ENCODE results near the gene PALD1. TPM values are rescaled to one million over a fixed set of nuclear protein-coding genes. Genes with fewer than 3 reads are reported as not detected.

Gene PALD1
- total and polyA plus RNA-seq, 9 of the 15 experiments (the other 6 are each of a cell fraction or from before 2014, with no cell fraction given): 0.03 to 0.29 (median 0.09) TPM; not detected in 2

DNA sequence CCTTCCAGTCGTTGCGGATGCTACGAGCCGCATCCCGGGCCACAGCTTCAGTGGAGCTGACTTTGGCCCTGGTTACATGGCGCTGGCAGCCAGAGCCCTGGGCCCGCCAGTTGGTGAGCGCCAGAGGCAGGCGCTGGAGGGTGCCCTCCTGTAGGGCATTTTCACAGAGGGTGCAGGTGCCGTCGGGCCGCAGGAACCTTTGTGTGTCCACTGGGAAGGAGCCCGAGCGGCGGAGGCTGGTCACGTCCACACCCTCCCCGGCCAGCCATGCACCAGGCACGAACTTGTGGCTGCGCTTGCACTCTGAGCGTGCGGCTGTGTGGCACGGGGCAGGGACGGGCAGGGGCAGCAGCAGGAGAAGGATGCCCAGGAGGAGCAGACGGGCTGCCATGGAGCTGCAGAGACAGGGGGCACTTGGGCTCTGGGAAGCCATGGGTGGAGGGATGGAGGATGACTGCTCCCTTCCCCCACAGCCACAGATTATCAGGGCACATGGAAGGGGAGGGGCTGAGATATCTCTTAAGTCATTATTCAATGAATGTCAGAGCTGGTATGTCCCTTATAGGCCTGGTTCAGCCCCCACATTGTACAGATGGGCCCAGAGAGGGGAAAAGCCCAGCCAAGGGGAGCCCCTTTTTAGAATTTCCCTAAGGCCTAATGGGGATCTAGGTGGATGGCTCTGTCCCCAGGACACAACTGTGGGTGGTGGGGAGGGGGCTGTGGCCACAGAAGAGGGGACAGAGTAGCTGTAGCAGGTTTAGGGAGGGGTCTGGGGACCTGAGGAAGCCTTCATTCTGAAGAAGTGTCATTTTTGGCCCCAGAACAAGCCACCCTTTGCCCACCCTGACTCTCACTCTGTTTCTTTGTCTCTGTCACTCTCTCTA is 122.2 kb downstream of the PALD1 start (continued):
- TF ChIP-seq ZNF347 (CRISPR knock-in tag; IDR thresholded peaks at IDR 0.05; ENCODE audit: low read depth) (no peak), ZC3H8 (IDR thresholded peaks at IDR 0.05) (no peak), ZNF830 (CRISPR knock-in tag; IDR thresholded peaks at IDR 0.05) (no peak), NR2F6 (CRISPR knock-in tag; IDR thresholded peaks at IDR 0.05) (no peak), ZNF41 (CRISPR knock-in tag; conservative IDR thresholded peaks at IDR 0.05) (no peak), MBD1 (CRISPR knock-in tag; IDR thresholded peaks at IDR 0.05) (no peak), ZNF717 (CRISPR knock-in tag; IDR thresholded peaks at IDR 0.05) (no peak), NR1H2 (CRISPR knock-in tag; IDR thresholded peaks at IDR 0.05) (no peak), ZBTB1 (CRISPR knock-in tag; IDR thresholded peaks at IDR 0.05; ENCODE audit: borderline replicate concordance, low read depth) (no peak), POLR2A (conservative IDR thresholded peaks at IDR 0.05) (no peak), JUNB (CRISPR knock-in tag; conservative IDR thresholded peaks at IDR 0.05) (no peak), E4F1 (CRISPR knock-in tag; IDR thresholded peaks at IDR 0.05; ENCODE audit: borderline replicate concordance) (no peak), BCL6 (CRISPR knock-in tag; IDR thresholded peaks at IDR 0.05) (no peak), ZNF224 (CRISPR knock-in tag; IDR thresholded peaks at IDR 0.05) (no peak), MCM7 (IDR thresholded peaks at IDR 0.05) (no peak), FOXA1 (IDR thresholded peaks at IDR 0.05; ENCODE audit: borderline replicate concordance) (no peak), CBFA2T3 (IDR thresholded peaks at IDR 0.05) (peak; percentile 26; the same call in 1 of the 2 replicates), DIDO1 (tag; IDR thresholded peaks at IDR 0.05; ENCODE audit: low read depth) (no peak), RBM25 (IDR thresholded peaks at IDR 0.05; ENCODE audit: low read depth, low read length, severe bottlenecking) (no peak), ZFPM2 (CRISPR knock-in tag; IDR thresholded peaks at IDR 0.05) (no peak), TOE1 (IDR thresholded peaks at IDR 0.05; ENCODE audit: borderline replicate concordance) (no peak), TOE1 (CRISPR knock-in tag; IDR thresholded peaks at IDR 0.05; ENCODE audit: borderline replicate concordance, low read depth) (no peak), NFXL1 (CRISPR knock-in tag; IDR thresholded peaks at IDR 0.05) (no peak), CTBP1 (IDR thresholded peaks at IDR 0.05; ENCODE audit: borderline replicate concordance) (0 out of 2 replicates have a peak, but pooled peaks have one; percentile 22), SREBF1 (IDR thresholded peaks at IDR 0.05; ENCODE audit: borderline replicate concordance, low read depth, low read length) (no peak)
- TF ChIP-seq, protein P1, sequence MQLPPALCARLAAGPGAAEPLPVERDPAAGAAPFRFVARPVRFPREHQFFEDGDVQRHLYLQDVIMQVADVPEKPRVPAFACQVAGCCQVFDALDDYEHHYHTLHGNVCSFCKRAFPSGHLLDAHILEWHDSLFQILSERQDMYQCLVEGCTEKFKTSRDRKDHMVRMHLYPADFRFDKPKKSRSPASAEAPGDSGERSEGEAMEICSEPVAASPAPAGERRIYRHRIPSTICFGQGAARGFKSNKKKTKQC (CRISPR knock-in tag; IDR thresholded peaks at IDR 0.05): no peak
